Esophagus mucosa (tissue), 1 donor: ENCODE data around the gene TAF1B. TPM values are rescaled to one million over a fixed set of nuclear protein-coding genes. Genes with fewer than 3 reads are reported as not detected.
A peak's percentile ranks its signal among the peaks of the same experiment; 100 is the strongest.
"Not testable (repeated sequence)": the region's sequence is repeated elsewhere in the genome, so short reads cannot be mapped to it uniquely, and the experiment has no call there.

Experiments
- ATAC-seq: fragments of 200-7000 bp; cut with Tn5 transposase; one replicate; pipeline ENCODE4 v1.9.1; 2020
- total RNA-seq: library from RNA; stranded (reverse); gene quantifications from one replicate; pipeline ENCODE4 v1.2.4, GENCODE V29; 2023
- donor health status: DM: yes; HTN: yes; CAD: no.

The TAF1B gene
- total RNA-seq, 1 donor from 2014 or later = 24.7 TPM

DNA sequence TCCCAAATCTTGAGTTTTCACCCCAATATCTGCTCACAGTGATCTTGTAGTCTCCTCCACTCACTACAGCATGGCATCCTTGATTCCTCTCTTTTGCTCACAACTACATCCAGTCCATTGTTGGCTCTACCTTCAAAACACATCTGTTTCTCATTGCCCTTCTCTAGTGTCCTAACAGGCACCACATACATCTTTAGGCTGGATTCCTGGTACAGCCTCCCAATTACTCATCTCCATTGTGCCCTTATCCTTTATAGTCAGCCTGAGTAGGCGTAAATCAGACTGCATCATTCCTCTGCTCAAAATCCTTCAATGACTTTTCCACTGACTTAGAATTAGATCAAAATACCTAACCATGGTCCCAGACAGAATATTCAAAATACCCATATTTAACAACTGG is 10.7 kb upstream of the TAF1B start:
- peak; percentile 77 for ATAC-seq

DNA sequence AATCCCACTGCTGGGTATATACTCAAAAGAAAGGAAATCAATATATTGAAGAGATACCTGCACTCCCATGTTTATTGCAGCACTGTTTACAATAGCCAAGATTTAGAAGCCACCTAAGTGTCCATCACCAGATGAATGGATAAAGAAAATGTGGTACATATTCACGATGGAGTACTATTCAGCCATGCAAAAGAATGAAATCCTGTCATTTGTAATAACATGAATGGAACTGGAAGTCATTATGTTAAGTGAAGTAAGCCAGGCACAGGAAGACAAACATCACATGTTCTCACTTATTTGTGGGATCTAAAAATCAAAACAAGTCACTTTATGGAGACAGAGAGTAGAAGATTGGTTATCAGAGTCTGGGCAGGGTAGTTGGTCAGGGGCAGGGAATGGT is 8.2 kb upstream of the TAF1B start:
- not testable (repeated sequence) for ATAC-seq

DNA sequence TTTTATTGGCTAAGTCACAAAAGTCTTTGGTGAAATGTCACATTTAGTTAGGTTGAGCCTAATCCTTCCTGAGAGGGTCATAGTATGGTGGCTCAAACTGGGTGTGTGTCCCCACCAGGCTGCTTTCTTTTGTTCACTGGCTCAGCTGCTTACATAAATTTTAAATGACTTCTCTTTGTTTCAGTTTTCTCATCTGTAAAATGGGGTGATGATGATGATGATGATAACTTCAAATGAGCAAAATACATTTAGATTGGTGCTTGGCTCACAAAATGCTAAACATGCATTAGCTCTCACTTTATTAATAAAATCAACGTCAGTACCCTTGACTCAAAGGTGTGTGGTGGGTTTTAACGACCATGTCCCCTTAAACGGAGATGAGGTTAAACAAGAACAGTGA is 7.2 kb upstream of the TAF1B start:
- ATAC-seq = no peak

GRCh38 chr2:9836517-9836916 is 6.8 kb upstream of the TAF1B start:
- ATAC-seq = no peak

DNA sequence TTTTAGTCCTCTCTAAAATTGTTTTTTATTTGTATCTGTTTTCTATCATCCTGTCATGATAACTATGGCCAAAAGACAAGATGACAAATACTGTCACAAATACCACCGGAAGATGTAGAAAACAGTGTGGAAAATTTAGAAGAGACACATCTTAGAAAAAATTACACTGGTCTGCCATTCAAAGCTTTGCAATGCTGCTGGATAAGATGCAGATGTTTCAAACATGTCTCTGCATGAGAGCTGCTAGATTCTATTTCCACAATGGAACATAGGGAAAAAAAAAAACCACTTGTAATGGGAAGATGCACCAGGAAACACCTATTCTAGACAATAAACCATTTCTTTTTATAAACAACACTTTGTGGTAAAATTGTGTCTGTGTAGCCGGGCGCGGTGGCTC is 5.8 kb upstream of the TAF1B start:
- ATAC-seq = no peak

DNA sequence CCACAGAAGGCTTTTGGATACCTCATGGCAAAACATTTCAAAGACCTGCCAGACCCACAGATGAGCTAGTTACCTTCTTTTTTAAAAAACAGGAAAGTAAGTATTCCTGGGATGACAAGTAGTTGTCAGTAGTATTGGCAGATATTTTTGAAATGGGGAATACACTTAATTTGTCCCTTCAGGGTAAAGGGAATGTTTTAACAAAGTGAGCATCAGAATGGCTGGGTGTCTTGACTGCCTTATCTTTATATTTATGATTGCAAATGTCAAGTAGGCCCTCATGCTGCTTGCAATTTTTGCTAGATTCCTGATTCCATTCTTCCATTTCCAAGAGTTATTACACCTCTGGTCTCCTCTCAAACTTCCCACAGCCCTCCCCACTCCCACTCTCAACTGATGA is 4.9 kb upstream of the TAF1B start:
- ATAC-seq = no peak

DNA sequence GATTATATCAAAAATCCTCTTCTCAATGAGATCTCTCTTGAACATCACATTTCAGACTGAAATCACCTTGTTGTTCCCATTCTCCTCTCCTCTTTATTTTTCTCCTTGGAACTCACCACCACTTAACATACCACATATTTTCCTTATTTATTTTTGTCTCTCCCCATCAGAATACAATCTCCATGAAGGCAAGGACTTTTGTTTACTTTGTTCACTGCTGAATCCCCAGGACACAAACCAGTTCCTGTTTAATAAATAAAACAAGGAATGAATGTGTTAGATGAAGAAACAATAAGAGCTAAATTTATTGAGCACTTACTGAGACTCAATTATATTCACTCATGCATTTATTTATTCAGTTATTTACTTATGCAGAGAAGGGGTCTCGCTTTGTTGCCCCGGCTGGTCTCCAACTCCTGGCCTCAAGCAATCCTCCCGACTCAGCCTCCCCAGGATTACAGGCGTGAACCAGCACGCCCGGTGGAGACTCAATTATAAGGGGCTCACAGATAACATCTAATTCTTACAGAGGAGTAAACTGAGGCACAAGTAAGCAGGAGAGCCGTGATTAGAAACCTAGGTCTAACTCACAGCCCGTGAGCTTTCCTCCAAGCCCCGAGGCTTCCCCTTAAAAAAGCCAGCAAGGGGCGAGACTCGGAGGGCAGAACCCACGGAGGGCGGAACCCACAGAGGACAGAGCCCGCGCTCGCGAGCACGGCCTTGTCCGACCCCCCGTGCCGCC is 616 bp upstream of the TAF1B start:
- no peak for ATAC-seq

DNA sequence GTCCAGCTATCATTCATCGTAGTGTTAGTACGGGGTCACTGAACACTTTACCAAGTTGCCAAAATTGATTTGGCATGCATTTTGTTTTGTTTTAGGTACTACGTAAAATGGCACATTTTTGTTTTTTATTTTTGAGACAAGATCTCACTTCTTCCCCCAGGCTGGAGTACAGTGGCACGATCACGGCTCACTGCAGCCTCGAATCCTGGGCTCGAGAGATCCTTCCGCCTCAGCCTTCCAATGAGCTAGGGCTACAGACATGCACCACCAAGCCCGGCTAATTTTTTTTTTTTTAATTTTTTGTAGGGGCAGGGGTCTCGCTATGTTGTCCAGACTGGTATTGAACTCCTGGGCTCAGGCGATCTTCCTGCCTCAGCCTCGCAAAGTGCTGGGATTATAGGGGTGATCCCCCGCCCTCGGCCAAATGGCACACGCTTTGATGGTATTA is 786 bp downstream of the TAF1B start:
- peak; percentile 8 for ATAC-seq

- ATAC-seq = no peak
Measured at GRCh38 chr2:9844576-9844975, 1.3 kb downstream of the TAF1B start.

- ATAC-seq = peak; percentile 19
Measured at GRCh38 chr2:9846554-9846953, 3.3 kb downstream of the TAF1B start.

GRCh38 chr2:9847140-9847539 is 3.9 kb downstream of the TAF1B start:
- ATAC-seq = no peak

DNA sequence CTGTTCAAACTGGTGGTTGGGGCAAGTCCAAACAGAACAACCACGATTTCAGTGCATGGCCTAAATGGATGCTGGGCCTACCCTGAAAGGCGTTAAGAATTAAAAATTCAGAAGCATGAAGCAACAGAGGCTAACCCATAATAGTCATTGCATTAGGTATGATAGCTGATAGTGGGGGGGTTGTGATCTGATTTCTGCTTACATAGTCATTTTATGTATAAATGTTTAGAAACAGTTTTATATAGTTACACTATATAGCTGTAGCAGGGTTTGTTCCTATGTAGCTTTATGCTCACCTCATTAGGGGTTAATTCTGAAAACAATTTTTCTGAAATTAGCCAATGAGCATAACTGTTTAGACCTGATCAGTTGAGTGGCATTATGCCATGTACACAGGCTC is 9.6 kb downstream of the TAF1B start:
- no peak for ATAC-seq

GRCh38 chr2:9857814-9858729 is 14.8 kb downstream of the TAF1B start:
- no peak for ATAC-seq

GRCh38 chr2:9858730-9859068 is 15.4 kb downstream of the TAF1B start:
- ATAC-seq = no peak

DNA sequence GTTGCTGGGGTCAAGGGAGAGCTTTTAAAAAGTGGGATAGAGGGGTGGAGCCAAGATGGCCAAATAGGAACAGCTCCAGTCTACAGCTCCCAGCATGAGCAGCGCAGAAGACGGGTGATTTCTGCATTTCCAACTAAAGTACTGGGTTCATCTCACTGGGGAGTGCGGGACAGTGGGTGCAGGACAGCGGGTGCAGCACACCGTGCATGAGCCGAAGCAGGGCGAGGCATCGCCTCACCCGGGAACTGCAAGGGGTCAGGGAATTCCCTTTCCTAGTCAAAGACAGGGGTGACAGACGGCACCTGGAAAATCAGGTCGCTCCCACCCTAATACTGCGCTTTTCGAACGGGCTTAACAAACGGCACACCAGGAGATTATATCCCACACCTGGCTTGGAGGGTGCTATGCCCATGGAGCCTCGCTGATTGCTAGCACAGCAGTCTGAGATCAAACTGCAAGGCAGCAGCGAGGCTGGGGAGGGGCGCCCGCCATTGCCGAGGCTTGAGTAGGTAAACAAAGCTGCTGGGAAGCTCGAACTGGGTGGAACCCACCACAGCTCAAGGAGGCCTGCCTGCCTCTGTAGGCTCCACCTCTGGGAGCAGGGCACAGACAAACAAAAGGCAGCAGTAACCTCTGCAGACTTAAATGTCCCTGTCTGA is 17.8 kb downstream of the TAF1B start:
- ATAC-seq = not testable (repeated sequence)

GRCh38 chr2:9867881-9868280 is 24.6 kb downstream of the TAF1B start:
- no peak for ATAC-seq

- no peak for ATAC-seq
Measured at GRCh38 chr2:9873337-9873736, 30.1 kb downstream of the TAF1B start.

GRCh38 chr2:9877026-9877425 is 33.8 kb downstream of the TAF1B start:
- ATAC-seq = no peak

GRCh38 chr2:9877726-9878125 is 34.5 kb downstream of the TAF1B start:
- ATAC-seq = no peak

- ATAC-seq = no peak
Measured at GRCh38 chr2:9879455-9880194, 36.4 kb downstream of the TAF1B start.

- ATAC-seq = no peak
Measured at GRCh38 chr2:9883897-9884296, 40.6 kb downstream of the TAF1B start.

DNA sequence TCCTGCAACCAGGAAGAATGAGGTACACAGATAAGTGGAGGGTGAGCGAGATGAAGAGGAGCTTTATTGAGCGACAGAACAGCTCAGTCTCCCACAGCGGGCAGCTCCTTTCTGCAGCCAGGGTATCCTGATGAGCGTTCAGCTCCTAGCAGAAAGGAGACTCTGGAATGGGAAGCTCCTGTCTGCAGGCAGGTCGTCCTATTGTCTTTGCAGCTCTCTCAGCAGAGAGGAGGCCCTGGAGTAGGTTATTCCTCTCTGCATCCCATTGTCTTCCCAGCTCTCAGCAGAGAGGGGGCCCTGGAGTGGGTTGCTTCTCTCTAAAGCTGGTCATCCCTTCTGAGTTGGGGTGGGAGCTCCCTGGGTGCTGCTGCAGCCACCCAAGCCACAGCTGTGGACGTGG is 41.2 kb downstream of the TAF1B start:
- ATAC-seq = no peak
